Panc1 (cell line): ENCODE data around the gene TSPAN14. TPM values are rescaled to one million over a fixed set of nuclear protein-coding genes. Genes with fewer than 3 reads are reported as not detected.

Experiments used
- ATAC-seq: fragments of 200-7000 bp; cut with Tn5 transposase; 2 replicates; pipeline ENCODE4 v1.9.1; 2020; ENCODE audit warnings: mild to moderate bottlenecking, moderate library complexity
- BruUV-seq: library from RNA; stranded (reverse); fragments of 400-500 nt; replicated peaks from 2 replicates; lab custom pipeline; 2021; lab: Mats Ljungman, UMichigan
- CTCF ChIA-PET: fragments of 300-600 bp; sonication (Branson Sonifier 250); formaldehyde crosslinking; loops from one replicate; lab custom pipeline; 2022; ENCODE audit warnings: antibody characterized with exemption; lab: Charles Lee
- POLR2A ChIA-PET: fragments of 300-600 bp; sonication (Branson Sonifier 250); formaldehyde crosslinking; loops from one replicate; lab custom pipeline; 2022; ENCODE audit warnings: antibody characterized with exemption; lab: Charles Lee
- DNase-seq: peaks from one replicate; pipeline ENCODE4 v3.0.0-alpha.2; 2010; ENCODE audit warnings: low read depth, low spot score
- H3K27ac ChIP-seq: 2 replicates; pipeline ENCODE4 v1.5.1; 2011; ENCODE audit warnings: mild to moderate bottlenecking, low read length, inconsistent platforms
- H3K27me3 ChIP-seq: fragments of 200-500 bp; sonication (Bioruptor generic); 2 replicates; pipeline ENCODE4 v1.6.0; 2014; ENCODE audit warnings: low read length, inconsistent platforms; ENCODE audit not compliant: control insufficient read depth, insufficient read depth
- H3K36me3 ChIP-seq: fragments of 200-500 bp; sonication (Bioruptor generic); 2 replicates; pipeline ENCODE4 v1.5.1; 2014; ENCODE audit warnings: inconsistent platforms, mild to moderate bottlenecking, low read length, moderate library complexity; ENCODE audit not compliant: control insufficient read depth, insufficient read depth
- H3K4me1 ChIP-seq: 2 replicates; pipeline ENCODE4 v1.5.1; 2011; ENCODE audit warnings: inconsistent platforms, mild to moderate bottlenecking, low read length, moderate library complexity; ENCODE audit not compliant: control insufficient read depth, insufficient read depth
- H3K4me3 ChIP-seq, 2 experiments: 2 replicates each; pipeline ENCODE4 v1.5.1; 2011 to 2012; ENCODE audit warnings: low read depth in 2 of 2, low read length in 2 of 2, mild to moderate bottlenecking in 2 of 2, inconsistent platforms in 1 of 2, moderate library complexity in 1 of 2
- H3K9me3 ChIP-seq: fragments of 200-500 bp; sonication (Bioruptor generic); 2 replicates; pipeline ENCODE4 v1.5.1; 2014; ENCODE audit warnings: low read depth, mild to moderate bottlenecking, inconsistent platforms, low read length, moderate library complexity; ENCODE audit not compliant: control insufficient read depth, insufficient read depth
- POLR2AphosphoS5 ChIP-seq: IDR thresholded peaks from 2 replicates; pipeline ENCODE4 v1.6.1; 2012; ENCODE audit warnings: mild to moderate bottlenecking, low read depth, low read length, moderate library complexity
- SIN3A ChIP-seq: IDR thresholded peaks from 2 replicates; pipeline ENCODE4 v1.6.1; 2012; ENCODE audit warnings: low read depth, mild to moderate bottlenecking, low read length, moderate library complexity, borderline replicate concordance; ENCODE audit not compliant: insufficient read depth
- TCF7L2 ChIP-seq: IDR thresholded peaks from 2 replicates; pipeline ENCODE4 v1.6.1; 2011; ENCODE audit warnings: mild to moderate bottlenecking, low read depth, low read length, inconsistent platforms
- in situ Hi-C: cut with HindIII; loops from 2 replicates; pipeline ENCODE4 v1.10.0; 2016; ENCODE audit warnings: low sequenced_read_pairs, low pct_unique_long_range_greater_than_20kb
- intact Hi-C: fragments of 100-400 bp; cut with micrococcal nuclease; formaldehyde crosslinking; loops from one replicate; pipeline ENCODE4 v1.10.0; 2022; ENCODE audit not compliant: unreplicated experiment
- total RNA-seq: library from RNA; stranded (reverse); gene quantifications from one replicate; pipeline ENCODE4 v1.2.1, GENCODE V29; 2021; ENCODE audit not compliant: unreplicated experiment
- TF ChIP-seq, protein P1 (sequence below), 2 experiments: IDR thresholded peaks; 2 replicates each; pipeline ENCODE4 v1.6.1; 2011 to 2012; ENCODE audit warnings: low read depth in 2 of 2, control low read depth in 1 of 2, low read length in 1 of 2, mild to moderate bottlenecking in 1 of 2, moderate library complexity in 1 of 2; ENCODE audit not compliant: insufficient read depth in 1 of 2
- TF ChIP-seq, protein P2 (sequence below): fragments of 450-650 bp; IDR thresholded peaks from 2 replicates; pipeline ENCODE4 v1.5.1; 2017; ENCODE audit warnings: mild to moderate bottlenecking

TSPAN14 gene
- total RNA-seq, 1 experiment from 2014 or later, result 39.0 TPM

DNA sequence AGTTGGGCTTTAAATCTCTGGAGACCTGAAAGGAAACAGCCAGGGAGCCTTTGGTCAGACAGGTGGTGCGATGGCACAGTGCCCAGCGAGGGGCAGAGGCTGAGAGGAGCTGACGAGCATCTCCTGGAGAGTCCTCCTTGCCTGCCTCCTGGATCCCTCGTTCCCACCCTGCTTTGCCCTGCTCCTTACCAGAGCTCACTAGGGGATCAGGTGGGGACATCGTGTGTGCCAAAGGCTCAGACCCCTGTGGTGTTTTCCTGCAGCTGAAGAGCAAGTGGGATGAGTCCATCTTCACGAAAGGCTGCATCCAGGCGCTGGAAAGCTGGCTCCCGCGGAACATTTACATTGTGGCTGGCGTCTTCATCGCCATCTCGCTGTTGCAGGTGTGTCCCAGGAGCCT lies 61.8 kb downstream of the TSPAN14 start:
- ATAC-seq (no peak), DNase-seq (no peak)
- in situ Hi-C loops, result no loop called here
- Histone ChIP-seq H3K27me3 (no peaks in the 10 kb centered on the region), H3K4me1 (no peaks in the 10 kb centered on the region), H3K27ac (no peak overlapping the region), H3K9me3 (no peaks in the 10 kb centered on the region), H3K4me3 (no peak overlapping the region), H3K36me3 (no peaks in the 10 kb centered on the region)
- CTCF ChIA-PET, result interaction anchor here (0.9 to 3.8 kb wide), 2 partner anchors 10 to 71 kb away, joined by 4 to 9 read pairs; no protein-coding TSS in a partner anchor
- no TSS peak for BruUV-seq
- TF ChIP-seq, protein P1, sequence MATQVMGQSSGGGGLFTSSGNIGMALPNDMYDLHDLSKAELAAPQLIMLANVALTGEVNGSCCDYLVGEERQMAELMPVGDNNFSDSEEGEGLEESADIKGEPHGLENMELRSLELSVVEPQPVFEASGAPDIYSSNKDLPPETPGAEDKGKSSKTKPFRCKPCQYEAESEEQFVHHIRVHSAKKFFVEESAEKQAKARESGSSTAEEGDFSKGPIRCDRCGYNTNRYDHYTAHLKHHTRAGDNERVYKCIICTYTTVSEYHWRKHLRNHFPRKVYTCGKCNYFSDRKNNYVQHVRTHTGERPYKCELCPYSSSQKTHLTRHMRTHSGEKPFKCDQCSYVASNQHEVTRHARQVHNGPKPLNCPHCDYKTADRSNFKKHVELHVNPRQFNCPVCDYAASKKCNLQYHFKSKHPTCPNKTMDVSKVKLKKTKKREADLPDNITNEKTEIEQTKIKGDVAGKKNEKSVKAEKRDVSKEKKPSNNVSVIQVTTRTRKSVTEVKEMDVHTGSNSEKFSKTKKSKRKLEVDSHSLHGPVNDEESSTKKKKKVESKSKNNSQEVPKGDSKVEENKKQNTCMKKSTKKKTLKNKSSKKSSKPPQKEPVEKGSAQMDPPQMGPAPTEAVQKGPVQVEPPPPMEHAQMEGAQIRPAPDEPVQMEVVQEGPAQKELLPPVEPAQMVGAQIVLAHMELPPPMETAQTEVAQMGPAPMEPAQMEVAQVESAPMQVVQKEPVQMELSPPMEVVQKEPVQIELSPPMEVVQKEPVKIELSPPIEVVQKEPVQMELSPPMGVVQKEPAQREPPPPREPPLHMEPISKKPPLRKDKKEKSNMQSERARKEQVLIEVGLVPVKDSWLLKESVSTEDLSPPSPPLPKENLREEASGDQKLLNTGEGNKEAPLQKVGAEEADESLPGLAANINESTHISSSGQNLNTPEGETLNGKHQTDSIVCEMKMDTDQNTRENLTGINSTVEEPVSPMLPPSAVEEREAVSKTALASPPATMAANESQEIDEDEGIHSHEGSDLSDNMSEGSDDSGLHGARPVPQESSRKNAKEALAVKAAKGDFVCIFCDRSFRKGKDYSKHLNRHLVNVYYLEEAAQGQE (IDR thresholded peaks at IDR 0.05; ENCODE audit: insufficient read depth in 1 of 2, low read depth in 2 of 2, low read length in 1 of 2), result no peak
- TF ChIP-seq SIN3A (no peak), TCF7L2 (no peak), POLR2AphosphoS5 (no peak)
- TF ChIP-seq, protein P2, sequence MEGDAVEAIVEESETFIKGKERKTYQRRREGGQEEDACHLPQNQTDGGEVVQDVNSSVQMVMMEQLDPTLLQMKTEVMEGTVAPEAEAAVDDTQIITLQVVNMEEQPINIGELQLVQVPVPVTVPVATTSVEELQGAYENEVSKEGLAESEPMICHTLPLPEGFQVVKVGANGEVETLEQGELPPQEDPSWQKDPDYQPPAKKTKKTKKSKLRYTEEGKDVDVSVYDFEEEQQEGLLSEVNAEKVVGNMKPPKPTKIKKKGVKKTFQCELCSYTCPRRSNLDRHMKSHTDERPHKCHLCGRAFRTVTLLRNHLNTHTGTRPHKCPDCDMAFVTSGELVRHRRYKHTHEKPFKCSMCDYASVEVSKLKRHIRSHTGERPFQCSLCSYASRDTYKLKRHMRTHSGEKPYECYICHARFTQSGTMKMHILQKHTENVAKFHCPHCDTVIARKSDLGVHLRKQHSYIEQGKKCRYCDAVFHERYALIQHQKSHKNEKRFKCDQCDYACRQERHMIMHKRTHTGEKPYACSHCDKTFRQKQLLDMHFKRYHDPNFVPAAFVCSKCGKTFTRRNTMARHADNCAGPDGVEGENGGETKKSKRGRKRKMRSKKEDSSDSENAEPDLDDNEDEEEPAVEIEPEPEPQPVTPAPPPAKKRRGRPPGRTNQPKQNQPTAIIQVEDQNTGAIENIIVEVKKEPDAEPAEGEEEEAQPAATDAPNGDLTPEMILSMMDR, result no peak
- POLR2A ChIA-PET, result no interaction called here
- intact Hi-C loops, result no loop called here

DNA sequence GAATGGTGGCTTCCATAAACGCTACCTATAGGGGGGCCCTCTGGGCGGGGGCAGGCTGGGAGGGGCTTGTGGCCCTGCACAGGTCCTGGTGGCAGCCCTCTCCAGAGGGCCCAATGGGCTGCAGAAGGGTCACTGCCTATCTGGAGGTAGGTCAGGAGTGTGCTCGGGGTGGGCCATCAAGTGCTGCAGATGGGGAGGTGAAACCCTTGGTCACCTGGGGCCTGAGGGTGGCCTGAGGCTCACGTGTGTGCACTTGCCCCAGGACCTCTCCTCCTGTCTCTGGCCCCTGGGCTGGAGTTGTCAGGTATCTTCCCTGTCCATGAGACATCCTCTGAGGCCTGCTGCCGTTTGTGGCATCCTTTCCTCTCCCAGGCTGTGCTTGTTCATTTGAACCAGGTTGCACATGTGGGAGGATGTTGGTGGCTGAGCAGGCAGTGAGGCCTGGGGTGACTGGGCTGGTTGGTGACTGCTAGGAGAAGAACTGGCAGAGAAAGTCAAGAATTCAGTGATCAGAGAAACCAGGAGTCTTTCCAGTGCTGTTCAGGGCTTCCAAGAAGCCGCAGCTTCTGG lies 62.5 kb downstream of the TSPAN14 start:
- ATAC-seq, result no peak
- no peaks in the 10 kb centered on the region for H3K9me3 ChIP-seq
- CTCF ChIA-PET, result interaction anchor here (0.9 to 3.8 kb wide), 2 partner anchors 11 to 72 kb away, joined by 4 to 9 read pairs; no protein-coding TSS in a partner anchor
- intact Hi-C loops, result no loop called here
- in situ Hi-C loops, result no loop called here
- H3K27me3 ChIP-seq, result no peaks in the 10 kb centered on the region
- no peaks in the 10 kb centered on the region for H3K36me3 ChIP-seq
- POLR2A ChIA-PET, result no interaction called here
- TF ChIP-seq SIN3A (no peak), POLR2AphosphoS5 (no peak), TCF7L2 (no peak)
- TF ChIP-seq, protein P1 (IDR thresholded peaks at IDR 0.05; ENCODE audit: insufficient read depth in 1 of 2, low read depth in 2 of 2, low read length in 1 of 2), result no peak
- TF ChIP-seq, protein P2, result no peak
- no peak overlapping the region for H3K27ac ChIP-seq
- no peak overlapping the region for H3K4me3 ChIP-seq
- no TSS peak for BruUV-seq
- no peak for DNase-seq
- no peaks in the 10 kb centered on the region for H3K4me1 ChIP-seq
